Smooth muscle cell (in vitro differentiated cells): ENCODE measurements around the gene WDR91. TPM values are rescaled to one million over a fixed set of nuclear protein-coding genes. Genes with fewer than 3 reads are reported as not detected.

Experiments used
- DNase-seq: peaks from one replicate; lab custom pipeline; 2025; ENCODE audit not compliant: unreplicated experiment; lab: John Stamatoyannopoulos, UW
- H2AFZ ChIP-seq: fragments of 200-600 bp; sonication (generic); 2 replicates; pipeline ENCODE4 v1.6.0; 2016; ENCODE audit warnings: antibody characterized with exemption, low read depth, mild to moderate bottlenecking
- H3F3A ChIP-seq: fragments of 200-600 bp; sonication (generic); 2 replicates; pipeline ENCODE4 v1.6.0; 2017; ENCODE audit warnings: antibody characterized with exemption, low read depth
- H3K27ac ChIP-seq: fragments of 200-600 bp; sonication (generic); 2 replicates; pipeline ENCODE4 v1.5.1; 2016; ENCODE audit warnings: low read depth, mild to moderate bottlenecking
- H3K27me3 ChIP-seq: fragments of 200-600 bp; sonication (generic); 2 replicates; pipeline ENCODE4 v1.6.1; 2016; ENCODE audit warnings: low read depth, mild to moderate bottlenecking
- H3K36me3 ChIP-seq: fragments of 200-600 bp; sonication (generic); 2 replicates; pipeline ENCODE4 v1.5.1; 2016; ENCODE audit warnings: low read depth
- H3K4me1 ChIP-seq: fragments of 200-600 bp; sonication (generic); 2 replicates; pipeline ENCODE4 v1.5.1; 2016; ENCODE audit warnings: low read depth
- H3K4me2 ChIP-seq: fragments of 200-600 bp; sonication (generic); 2 replicates; pipeline ENCODE4 v1.6.0; 2016; ENCODE audit warnings: mild to moderate bottlenecking
- H3K4me3 ChIP-seq: fragments of 200-600 bp; sonication (generic); 2 replicates; pipeline ENCODE4 v1.5.1; 2016; ENCODE audit warnings: mild to moderate bottlenecking
- H3K79me2 ChIP-seq: fragments of 200-600 bp; sonication (generic); 2 replicates; pipeline ENCODE4 v1.6.0; 2016; ENCODE audit warnings: low read depth, mild to moderate bottlenecking
- H3K9ac ChIP-seq: fragments of 200-600 bp; sonication (generic); 2 replicates; pipeline ENCODE4 v1.6.0; 2016; ENCODE audit warnings: low read depth
- H3K9me3 ChIP-seq: fragments of 200-600 bp; sonication (generic); replicated peaks from 2 replicates; pipeline ENCODE4 v1.5.1; 2016; ENCODE audit warnings: low read depth
- H4K20me1 ChIP-seq: fragments of 200-600 bp; sonication (generic); 2 replicates; pipeline ENCODE4 v1.6.0; 2016; ENCODE audit warnings: low read depth
- WGBS: methylation state at CpG from one replicate; pipeline ENCODE4 v1.1.7; 2016; ENCODE audit warnings: low lambda C conversion rate; 5-methylcytosine and 5-hydroxymethylcytosine counted together
- polyA plus RNA-seq: library from polyadenylated mRNA; unstranded; fragments of >200 nt; fragmentation: Nextera tagmentation; extraction: Ambion mirVana; gene quantifications from 2 replicates; pipeline ENCODE4 v1.2.1, GENCODE V29; 2016
- total RNA-seq: library from RNA; depleted of rRNA; stranded (reverse); fragments of >200 nt; gene quantifications from 2 replicates; pipeline ENCODE4 v1.2.3, GENCODE V29; 2014
- TF ChIP-seq, protein P1 (sequence below): fragments of 200-600 bp; sonication (generic); IDR thresholded peaks from 2 replicates; pipeline ENCODE4 v1.5.1; 2017; ENCODE audit warnings: borderline replicate concordance, mild to moderate bottlenecking, antibody characterized with exemption; ENCODE audit not compliant: insufficient read depth, poor library complexity, severe bottlenecking

The WDR91 gene
- total and polyA plus RNA-seq, 2 experiments from 2014 or later, result 6.6 to 6.8 TPM

DNA sequence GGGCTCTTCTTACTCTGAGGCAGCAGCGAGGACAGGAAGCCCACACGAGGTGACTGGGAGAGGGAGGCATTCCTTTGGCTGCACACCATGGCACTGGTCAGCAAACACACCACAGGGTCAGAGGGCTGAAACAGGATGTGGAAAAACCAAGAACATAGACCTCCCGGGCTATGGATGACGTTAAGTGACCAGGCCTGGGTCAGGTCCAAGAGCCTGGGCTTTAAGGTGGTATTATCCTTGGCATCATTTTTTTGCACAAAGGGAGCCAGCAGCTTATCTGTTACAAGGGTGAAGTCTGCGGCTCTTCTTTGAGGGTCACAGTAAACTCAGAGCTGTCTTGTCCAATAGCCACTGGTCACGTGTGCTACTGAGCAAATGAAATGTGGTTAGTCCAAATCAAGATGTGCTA lies 7.0 kb downstream of the WDR91 start:
- H3K36me3 ChIP-seq, result no peaks in the 10 kb centered on the region
- H3K4me1 ChIP-seq, result no peaks in the 10 kb centered on the region
- TF ChIP-seq, protein P1, sequence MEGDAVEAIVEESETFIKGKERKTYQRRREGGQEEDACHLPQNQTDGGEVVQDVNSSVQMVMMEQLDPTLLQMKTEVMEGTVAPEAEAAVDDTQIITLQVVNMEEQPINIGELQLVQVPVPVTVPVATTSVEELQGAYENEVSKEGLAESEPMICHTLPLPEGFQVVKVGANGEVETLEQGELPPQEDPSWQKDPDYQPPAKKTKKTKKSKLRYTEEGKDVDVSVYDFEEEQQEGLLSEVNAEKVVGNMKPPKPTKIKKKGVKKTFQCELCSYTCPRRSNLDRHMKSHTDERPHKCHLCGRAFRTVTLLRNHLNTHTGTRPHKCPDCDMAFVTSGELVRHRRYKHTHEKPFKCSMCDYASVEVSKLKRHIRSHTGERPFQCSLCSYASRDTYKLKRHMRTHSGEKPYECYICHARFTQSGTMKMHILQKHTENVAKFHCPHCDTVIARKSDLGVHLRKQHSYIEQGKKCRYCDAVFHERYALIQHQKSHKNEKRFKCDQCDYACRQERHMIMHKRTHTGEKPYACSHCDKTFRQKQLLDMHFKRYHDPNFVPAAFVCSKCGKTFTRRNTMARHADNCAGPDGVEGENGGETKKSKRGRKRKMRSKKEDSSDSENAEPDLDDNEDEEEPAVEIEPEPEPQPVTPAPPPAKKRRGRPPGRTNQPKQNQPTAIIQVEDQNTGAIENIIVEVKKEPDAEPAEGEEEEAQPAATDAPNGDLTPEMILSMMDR, result no peak
- DNase-seq, result no peak
- H4K20me1 ChIP-seq, result no peaks in the 10 kb centered on the region
- H3K79me2 ChIP-seq, result no peaks in the 10 kb centered on the region
- H3K27me3 ChIP-seq, result no peaks in the 10 kb centered on the region
- no peak overlapping the region for H3K4me2 ChIP-seq
- H3K27ac ChIP-seq, result peak overlapping the region; percentile 10
- no peak overlapping the region for H3K9ac ChIP-seq
- H2AFZ ChIP-seq, result no peak overlapping the region
- 91% methylated on average over 6 of the region's 6 CpGs for WGBS
- H3F3A ChIP-seq, result no peaks in the 10 kb centered on the region
- H3K4me3 ChIP-seq, result no peak overlapping the region
- no peaks in the 10 kb centered on the region for H3K9me3 ChIP-seq

DNA sequence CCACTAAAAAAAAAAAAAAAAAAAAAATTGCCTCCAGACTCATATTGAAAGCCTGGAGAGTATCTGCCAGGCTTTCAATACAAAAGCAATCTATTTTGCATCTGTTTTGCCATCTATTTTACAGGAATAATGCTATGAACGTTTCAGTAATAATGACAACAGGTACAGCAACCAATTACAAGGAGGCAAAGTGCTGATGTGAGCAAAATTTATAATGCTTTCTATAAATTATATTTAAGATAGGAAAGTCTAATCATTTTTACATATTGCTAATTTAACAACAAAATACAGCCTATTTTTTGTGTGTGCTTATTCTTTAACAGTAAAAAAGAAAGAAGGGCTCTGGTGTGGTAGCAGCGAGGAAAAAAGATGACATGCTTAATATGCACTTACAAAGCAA lies 10.0 kb downstream of the WDR91 start:
- DNase-seq, result no peak
- no peaks in the 10 kb centered on the region for H3K79me2 ChIP-seq
- WGBS, result 89% methylated on average over 2 of the region's 2 CpGs
- no peak overlapping the region for H3K9ac ChIP-seq
- H4K20me1 ChIP-seq, result no peaks in the 10 kb centered on the region
- no peaks in the 10 kb centered on the region for H3K27me3 ChIP-seq
- H3K4me3 ChIP-seq, result no peak overlapping the region
- H3K36me3 ChIP-seq, result no peaks in the 10 kb centered on the region
- no peak overlapping the region for H3K27ac ChIP-seq
- no peak overlapping the region for H3K4me2 ChIP-seq
- no peaks in the 10 kb centered on the region for H3F3A ChIP-seq
- no peaks in the 10 kb centered on the region for H3K9me3 ChIP-seq
- H3K4me1 ChIP-seq, result no peaks in the 10 kb centered on the region
- TF ChIP-seq, protein P1, result no peak
- no peak overlapping the region for H2AFZ ChIP-seq

DNA sequence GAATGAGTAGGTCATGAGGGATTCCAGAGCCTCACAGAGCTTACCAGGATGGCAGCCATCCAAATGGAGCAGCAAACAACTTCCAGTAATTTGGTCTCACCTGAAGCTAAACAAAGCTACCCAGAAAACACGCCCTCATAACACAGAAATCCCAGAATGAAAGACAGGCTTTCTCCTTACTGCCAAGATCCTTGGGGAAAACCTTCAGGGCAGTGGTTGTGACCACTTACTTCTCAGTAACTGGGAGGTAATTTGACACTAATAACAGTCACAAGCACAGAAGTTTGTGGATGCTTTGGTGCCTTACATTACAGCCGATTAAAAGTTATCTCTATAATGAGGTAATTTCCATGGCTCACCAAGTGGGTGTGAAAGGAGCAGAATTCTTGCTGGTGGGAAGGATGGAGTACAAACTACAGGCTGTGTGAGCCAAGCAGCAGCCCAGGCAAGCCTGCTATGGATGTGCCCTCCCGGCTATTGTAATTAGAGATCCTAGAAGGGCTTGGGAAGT lies 10.4 kb downstream of the WDR91 start:
- Histone ChIP-seq H3K36me3 (no peaks in the 10 kb centered on the region), H3K9me3 (no peaks in the 10 kb centered on the region), H2AFZ (no peak overlapping the region), H3K4me2 (no peak overlapping the region), H3K4me3 (no peak overlapping the region), H3K27me3 (no peaks in the 10 kb centered on the region), H4K20me1 (no peaks in the 10 kb centered on the region), H3K4me1 (no peaks in the 10 kb centered on the region), H3K27ac (no peak overlapping the region), H3K9ac (no peak overlapping the region), H3K79me2 (no peaks in the 10 kb centered on the region), H3F3A (no peaks in the 10 kb centered on the region)
- WGBS, result 83% methylated on average over 3 of the region's 3 CpGs
- no peak for DNase-seq
- TF ChIP-seq, protein P1, result no peak

DNA sequence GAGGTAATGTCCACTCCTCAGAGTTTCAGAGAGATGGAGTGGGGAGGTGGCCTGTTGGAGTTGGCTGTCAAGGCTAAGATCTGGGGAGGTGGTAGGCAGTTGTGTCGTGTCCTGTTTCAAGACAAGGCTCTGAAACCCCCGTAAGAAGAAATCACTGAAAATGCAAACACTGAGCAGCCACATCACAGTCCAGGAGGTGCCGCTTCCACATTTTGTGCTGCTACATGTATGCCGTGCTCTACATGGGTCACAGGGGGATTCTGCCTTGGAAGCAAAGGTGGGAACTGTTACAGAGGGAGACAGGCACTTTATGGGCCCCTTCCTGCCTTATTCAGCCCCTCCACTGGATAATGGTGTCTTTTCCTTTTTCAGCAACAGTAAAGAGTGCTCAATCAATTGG lies 11.9 kb downstream of the WDR91 start:
- no peaks in the 10 kb centered on the region for H3K27me3 ChIP-seq
- 96% methylated on average over 4 of the region's 4 CpGs for WGBS
- H3K9me3 ChIP-seq, result no peaks in the 10 kb centered on the region
- H3K4me1 ChIP-seq, result no peaks in the 10 kb centered on the region
- H2AFZ ChIP-seq, result no peak overlapping the region
- H4K20me1 ChIP-seq, result no peaks in the 10 kb centered on the region
- no peaks in the 10 kb centered on the region for H3K36me3 ChIP-seq
- H3K9ac ChIP-seq, result no peak overlapping the region
- DNase-seq, result no peak
- H3F3A ChIP-seq, result no peaks in the 10 kb centered on the region
- H3K27ac ChIP-seq, result no peak overlapping the region
- no peak overlapping the region for H3K4me2 ChIP-seq
- H3K79me2 ChIP-seq, result no peaks in the 10 kb centered on the region
- TF ChIP-seq, protein P1, result no peak
- H3K4me3 ChIP-seq, result no peak overlapping the region
